CD4-positive, alpha-beta memory T cell (primary cell): ENCODE data around the gene GRIFIN. TPM values are rescaled to one million over a fixed set of nuclear protein-coding genes. Genes with fewer than 3 reads are reported as not detected.

Experiments used
- CTCF ChIA-PET: fragments of 350-600 bp; sonication (Branson Sonifier 250); formaldehyde crosslinking; loops from one replicate; lab custom pipeline; 2021; ENCODE audit warnings: inconsistent platforms; ENCODE audit not compliant: partially characterized antibody; lab: Charles Lee
- POLR2A ChIA-PET: fragments of 350-600 bp; sonication (Branson Sonifier 250); formaldehyde crosslinking; loops from one replicate; lab custom pipeline; 2021; ENCODE audit not compliant: partially characterized antibody; lab: Charles Lee
- DNase-seq, 5 donors: peaks; one replicate each; pipeline versions ENCODE4 v3.0.0 to v3.0.0-alpha.2; 2020 to 2022; ENCODE audit warnings: mixed read lengths in 1 of 5
- H3K27ac ChIP-seq: one replicate; pipeline ENCODE4 v1.7.0; 2013; ENCODE audit warnings: low read depth, low read length
- H3K27me3 ChIP-seq: 2 replicates; pipeline ENCODE4 v1.7.0; 2013; ENCODE audit warnings: mild to moderate bottlenecking, low read length, moderate library complexity; ENCODE audit not compliant: insufficient read depth
- H3K36me3 ChIP-seq: 2 replicates; pipeline ENCODE4 v1.7.0; 2013; ENCODE audit warnings: mild to moderate bottlenecking, low read length, moderate library complexity; ENCODE audit not compliant: insufficient read depth
- H3K4me1 ChIP-seq: 2 replicates; pipeline ENCODE4 v1.7.0; 2013; ENCODE audit warnings: mild to moderate bottlenecking, low read length, moderate library complexity; ENCODE audit not compliant: insufficient read depth
- H3K4me3 ChIP-seq, 2 donors: one replicate each; pipeline ENCODE4 v1.7.0; 2013; ENCODE audit warnings: low read length in 2 of 2, mild to moderate bottlenecking in 1 of 2
- H3K9me3 ChIP-seq, 2 donors: one replicate each; pipeline ENCODE4 v1.7.0; 2013; ENCODE audit warnings: low read length in 2 of 2, control low read depth in 1 of 2; ENCODE audit not compliant: control insufficient read depth in 1 of 2
- H3K27ac Mint-ChIP-seq, 7 donors: one replicate each; pipeline ENCODE4 v1.8.0; 2020 to 2021; ENCODE audit warnings: mixed read lengths in 7 of 7, mild to moderate bottlenecking in 6 of 7, inconsistent platforms in 3 of 7, moderate library complexity in 3 of 7
- H3K27me3 Mint-ChIP-seq, 2 donors: one replicate each; pipeline ENCODE4 v1.8.0; 2020 to 2021; ENCODE audit warnings: mixed read lengths in 2 of 2
- H3K36me3 Mint-ChIP-seq, 2 donors: one replicate each; pipeline ENCODE4 v1.8.0; 2020 to 2021; ENCODE audit warnings: mixed read lengths in 2 of 2, inconsistent platforms in 1 of 2, mild to moderate bottlenecking in 1 of 2
- H3K4me1 Mint-ChIP-seq, 4 donors: one replicate each; pipeline ENCODE4 v1.8.0; 2020 to 2021; ENCODE audit warnings: mixed read lengths in 4 of 4, mild to moderate bottlenecking in 1 of 4
- H3K4me3 Mint-ChIP-seq, 8 donors: one replicate each; pipeline ENCODE4 v1.8.0; 2020 to 2021; ENCODE audit warnings: mixed read lengths in 8 of 8, mild to moderate bottlenecking in 7 of 8, moderate library complexity in 6 of 8, inconsistent platforms in 3 of 8
- H3K9me3 Mint-ChIP-seq, 8 donors: one replicate each; pipeline ENCODE4 v1.8.0; 2020 to 2021; ENCODE audit warnings: mixed read lengths in 8 of 8, mild to moderate bottlenecking in 5 of 8, inconsistent platforms in 3 of 8, moderate library complexity in 1 of 8
- intact Hi-C: fragments of 100-400 bp; cut with micrococcal nuclease; formaldehyde crosslinking; loops from one replicate; pipeline ENCODE4 v1.15.1; 2023
- polyA plus RNA-seq, 2 donors: library from polyadenylated mRNA; unstranded; fragments of 300-500 nt; fragmentation: Illumina TruSeq; gene quantifications; one replicate each; pipeline ENCODE4 v1.2.3, GENCODE V29; 2021
- total RNA-seq, 2 experiments: library from RNA; stranded (reverse); gene quantifications; one replicate each; pipeline ENCODE4 v1.2.3, GENCODE V29; 2021

The GRIFIN gene
- total and polyA plus RNA-seq, 4 experiments from 2014 or later: not detected

DNA sequence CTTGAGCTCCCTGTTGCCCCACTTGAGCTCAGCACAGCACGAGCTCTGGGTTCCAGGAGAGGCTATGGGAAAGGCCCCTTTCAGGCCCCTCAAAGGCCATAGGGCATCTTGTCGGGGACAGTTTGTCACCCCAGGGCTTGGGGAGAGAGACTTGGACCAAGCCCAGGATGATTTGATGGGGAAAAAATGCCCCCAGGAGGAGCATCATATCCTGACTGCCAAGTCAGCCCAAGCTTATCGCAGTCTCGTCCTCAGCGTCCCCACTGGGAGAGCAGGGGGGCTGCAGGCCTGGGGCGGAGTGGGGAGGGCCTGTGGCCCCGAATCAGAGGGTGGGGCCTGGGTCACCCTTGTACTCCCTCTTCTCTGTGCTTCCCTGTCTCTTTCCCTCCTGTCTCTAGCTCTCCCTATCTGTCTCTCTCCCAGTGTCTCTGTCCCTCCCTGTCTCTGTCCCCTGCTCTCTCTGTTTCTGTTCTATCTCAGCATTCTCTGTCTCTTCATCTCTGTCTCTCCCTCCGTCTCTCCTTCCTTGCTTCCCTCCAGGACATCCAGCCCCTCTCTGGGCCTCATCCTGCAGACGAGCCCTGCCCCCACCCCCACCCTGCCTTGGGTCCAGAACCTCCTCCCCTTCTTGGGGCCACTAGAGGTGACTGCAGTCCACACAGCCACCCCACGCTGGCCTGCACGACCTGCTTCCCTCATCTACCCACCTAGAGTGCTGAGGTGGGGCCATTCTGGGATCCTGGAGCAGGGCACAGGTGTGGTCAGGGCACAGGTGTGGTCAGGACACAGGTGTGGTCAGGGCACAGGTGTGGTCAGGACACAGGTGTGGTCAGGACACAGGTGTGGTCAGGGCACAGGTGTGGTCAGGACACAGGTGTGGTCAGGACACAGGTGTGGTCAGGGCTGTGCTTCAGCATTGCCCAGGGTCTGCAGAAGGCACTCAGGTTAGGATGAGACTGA is 17.3 kb upstream of the GRIFIN start:
- peaks cover 0 to 2% (median 0%) of the 10 kb centered on the region in 8 donors for H3K9me3 Mint-ChIP-seq
- H3K27me3 ChIP-seq: no peaks in the 10 kb centered on the region
- no peak for DNase-seq

DNA sequence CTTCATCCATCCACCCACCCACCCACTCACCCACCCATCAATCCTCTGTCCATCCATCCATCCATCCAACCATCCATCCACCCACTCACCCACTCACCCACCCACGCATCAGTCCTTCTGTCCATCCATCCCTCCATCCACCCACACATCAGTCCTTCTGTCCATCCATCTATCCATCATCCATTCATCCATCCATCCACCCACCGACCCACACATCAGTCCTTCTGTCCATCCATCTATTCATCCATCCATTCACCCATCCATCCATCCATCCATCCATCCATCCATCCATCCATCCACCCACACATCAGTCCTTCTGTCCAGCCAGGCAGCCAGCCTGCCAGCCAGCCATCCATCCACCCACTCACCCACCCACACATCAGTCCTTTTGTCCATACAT is 15.8 kb upstream of the GRIFIN start:
- CTCF ChIA-PET: no interaction called here

More for the DNA sequence above, 17.3 kb upstream of the GRIFIN start:
- intact Hi-C loops: no loop called here
- CTCF ChIA-PET: no interaction called here
- POLR2A ChIA-PET: no interaction called here
- no peaks in the 10 kb centered on the region for H3K4me1 ChIP-seq
- no peak overlapping the region for H3K4me3 Mint-ChIP-seq
- no peaks in the 10 kb centered on the region for H3K36me3 Mint-ChIP-seq
- H3K27me3 Mint-ChIP-seq: peaks cover 2 to 3% of the 10 kb centered on the region in 2 donors
- no peak overlapping the region for H3K4me3 ChIP-seq
- no peaks in the 10 kb centered on the region for H3K9me3 ChIP-seq
- H3K27ac Mint-ChIP-seq: peak overlapping the region in 1 of 7 donors; percentile 64
- no peaks in the 10 kb centered on the region for H3K36me3 ChIP-seq
- no peak overlapping the region for H3K27ac ChIP-seq
- H3K4me1 Mint-ChIP-seq: peaks cover 0 to 8% (median 4%) of the 10 kb centered on the region in 4 donors

DNA sequence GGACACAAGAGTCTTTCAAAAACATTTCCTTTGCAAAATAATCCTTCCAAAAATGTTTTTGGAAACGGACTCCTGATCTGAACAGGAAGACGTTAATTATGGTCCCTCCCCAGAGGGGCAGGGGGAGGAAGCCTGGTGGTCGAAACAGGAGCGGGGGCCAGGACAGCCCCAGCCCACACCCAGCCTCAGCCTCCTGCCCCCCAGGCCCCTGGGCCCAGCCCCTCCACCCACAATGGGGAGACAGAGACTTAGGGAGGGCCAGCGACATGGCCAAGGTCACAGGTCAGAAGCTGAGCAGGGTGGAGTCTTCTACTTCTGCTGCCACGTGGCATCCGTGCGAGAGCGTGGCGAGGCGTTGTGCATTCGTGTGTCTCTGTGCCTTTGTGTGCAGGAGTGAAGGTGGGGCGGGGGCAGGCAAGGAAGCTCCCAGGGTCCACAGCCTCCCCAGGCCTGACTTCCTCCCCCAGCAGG is 14.0 kb upstream of the GRIFIN start:
- Histone ChIP-seq H3K27ac (no peak overlapping the region), H3K9me3 (no peaks in the 10 kb centered on the region), H3K36me3 (no peaks in the 10 kb centered on the region), H3K4me3 (no peak overlapping the region), H3K4me1 (no peaks in the 10 kb centered on the region), H3K27me3 (no peaks in the 10 kb centered on the region)
- ChIA-PET POLR2A (no interaction called here), CTCF (no interaction called here)
- no peak for DNase-seq
- peaks cover 2% of the 10 kb centered on the region in 2 donors for H3K27me3 Mint-ChIP-seq
- H3K4me3 Mint-ChIP-seq: no peak overlapping the region
- peaks cover 0 to 2% (median 0%) of the 10 kb centered on the region in 8 donors for H3K9me3 Mint-ChIP-seq
- intact Hi-C loops: no loop called here
- no peaks in the 10 kb centered on the region for H3K36me3 Mint-ChIP-seq
- H3K27ac Mint-ChIP-seq: no peak overlapping the region
- peaks cover 0 to 9% (median 4%) of the 10 kb centered on the region in 4 donors for H3K4me1 Mint-ChIP-seq

More for the DNA sequence above, 15.8 kb upstream of the GRIFIN start:
- Histone ChIP-seq H3K27me3 (no peaks in the 10 kb centered on the region), H3K36me3 (no peaks in the 10 kb centered on the region), H3K4me3 (no peak overlapping the region), H3K4me1 (no peaks in the 10 kb centered on the region), H3K9me3 (no peaks in the 10 kb centered on the region), H3K27ac (no peak overlapping the region)
- Mint-ChIP-seq H3K4me3 (no peak overlapping the region), H3K27me3 (peaks cover 2 to 3% of the 10 kb centered on the region in 2 donors), H3K4me1 (peaks cover 0 to 9% (median 4%) of the 10 kb centered on the region in 4 donors), H3K9me3 (peaks cover 0 to 2% (median 0%) of the 10 kb centered on the region in 8 donors), H3K27ac (no peak overlapping the region), H3K36me3 (no peaks in the 10 kb centered on the region)
- intact Hi-C loops: no loop called here
- POLR2A ChIA-PET: no interaction called here
- no peak for DNase-seq

DNA sequence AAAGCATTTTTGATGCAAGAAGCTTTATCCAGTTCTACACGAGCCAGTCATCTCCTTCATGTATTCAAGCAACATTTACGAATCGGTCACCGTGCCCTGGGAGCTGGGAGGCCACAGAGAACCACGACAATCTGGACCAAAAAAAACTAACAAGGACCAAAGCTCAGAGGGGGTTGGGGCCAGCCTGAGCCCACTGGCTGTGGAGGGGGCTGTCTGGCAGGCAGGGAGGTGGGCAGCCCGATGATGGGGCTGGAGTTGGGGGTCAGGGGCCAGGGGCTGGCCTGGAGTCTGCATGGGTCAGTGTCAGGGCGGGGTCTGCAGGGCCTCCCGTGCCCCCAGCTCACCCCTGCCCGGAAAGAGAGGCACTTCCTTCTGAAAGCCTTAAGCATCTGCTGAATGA is 12.5 kb upstream of the GRIFIN start:
- no peak overlapping the region for H3K27ac ChIP-seq
- intact Hi-C loops: no loop called here
- no peak for DNase-seq
- CTCF ChIA-PET: interaction anchor here (2.1 kb wide), 1 partner anchor 10 kb away, joined by 8 read pairs; no protein-coding TSS in a partner anchor
- Mint-ChIP-seq H3K4me3 (no peak overlapping the region), H3K27me3 (peaks cover 2% of the 10 kb centered on the region in 2 donors), H3K36me3 (no peaks in the 10 kb centered on the region), H3K9me3 (peaks cover 0 to 2% (median 0%) of the 10 kb centered on the region in 8 donors), H3K4me1 (peaks cover 0 to 9% (median 4%) of the 10 kb centered on the region in 4 donors), H3K27ac (peak overlapping the region in 1 of 7 donors; percentile 73)
- no peaks in the 10 kb centered on the region for H3K27me3 ChIP-seq
- no peak overlapping the region for H3K4me3 ChIP-seq
- H3K36me3 ChIP-seq: no peaks in the 10 kb centered on the region
- H3K9me3 ChIP-seq: no peaks in the 10 kb centered on the region
- no peaks in the 10 kb centered on the region for H3K4me1 ChIP-seq
- POLR2A ChIA-PET: no interaction called here

DNA sequence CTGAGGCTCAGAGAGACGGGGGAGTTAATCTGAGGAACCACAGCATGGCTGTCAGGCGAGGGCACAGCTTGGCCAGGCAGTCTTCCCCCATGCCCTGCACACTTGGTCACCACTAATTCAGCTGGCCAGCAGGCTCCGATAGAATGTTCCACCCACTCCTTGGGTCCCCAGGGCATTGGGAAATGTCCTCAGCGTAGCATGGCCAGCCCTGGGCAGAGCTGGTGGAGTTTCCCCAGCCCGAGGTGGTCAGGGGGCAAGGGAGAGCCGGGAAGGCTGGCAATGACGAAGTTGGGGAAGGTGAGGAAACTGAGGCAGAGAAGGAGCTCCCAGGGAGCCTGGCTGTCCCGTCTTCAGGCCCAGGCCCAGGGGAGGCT is 12.1 kb upstream of the GRIFIN start:
- Mint-ChIP-seq H3K4me3 (no peak overlapping the region), H3K36me3 (no peaks in the 10 kb centered on the region), H3K9me3 (peaks cover 0 to 3% (median 0%) of the 10 kb centered on the region in 8 donors), H3K27ac (no peak overlapping the region), H3K4me1 (peaks cover 0 to 9% (median 3%) of the 10 kb centered on the region in 4 donors), H3K27me3 (peaks cover 0 to 2% of the 10 kb centered on the region in 2 donors)
- H3K4me3 ChIP-seq: no peak overlapping the region
- CTCF ChIA-PET: interaction anchor here (2.1 kb wide), 1 partner anchor 9 kb away, joined by 8 read pairs; no protein-coding TSS in a partner anchor
- H3K27ac ChIP-seq: no peak overlapping the region
- H3K36me3 ChIP-seq: no peaks in the 10 kb centered on the region
- H3K9me3 ChIP-seq: no peaks in the 10 kb centered on the region
- POLR2A ChIA-PET: no interaction called here
- no peak for DNase-seq
- no peaks in the 10 kb centered on the region for H3K27me3 ChIP-seq
- no peaks in the 10 kb centered on the region for H3K4me1 ChIP-seq
- intact Hi-C loops: no loop called here

DNA sequence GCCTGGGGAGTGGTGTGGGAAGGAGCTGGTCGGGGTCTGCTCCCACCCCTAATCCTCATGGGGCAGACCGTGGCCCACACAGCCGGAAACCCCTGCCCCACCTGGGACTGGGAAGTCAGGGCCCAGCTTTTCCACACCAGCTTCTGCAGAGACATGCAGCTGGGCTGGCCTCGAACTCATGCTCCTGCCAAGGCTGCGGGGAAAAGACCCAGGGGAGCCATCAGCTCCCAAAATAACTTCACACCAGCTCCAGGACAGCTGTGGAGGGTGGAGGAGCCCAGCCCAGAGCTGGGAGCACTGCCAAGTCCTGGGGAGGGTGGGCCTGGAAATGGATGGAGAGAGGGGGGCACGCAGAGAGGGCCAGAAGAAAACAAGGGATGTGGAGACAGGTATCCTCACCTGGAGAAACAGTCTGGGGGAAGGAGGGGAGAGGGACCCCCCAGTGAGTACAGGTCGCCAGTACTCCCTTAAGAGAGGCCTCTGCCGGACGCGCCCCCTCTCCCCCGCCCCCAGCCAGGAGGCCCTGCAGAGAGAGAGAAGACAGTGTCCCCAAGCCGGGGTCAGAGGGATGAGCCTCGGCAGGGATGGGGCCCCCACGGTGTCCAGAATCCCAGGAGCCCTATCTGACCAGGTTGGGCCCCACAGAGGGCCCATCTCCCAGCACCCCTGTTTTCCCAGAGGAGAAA is 11.5 kb upstream of the GRIFIN start:
- POLR2A ChIA-PET: interaction anchor here (0.8 kb wide), 1 partner anchor 27 kb away, joined by 3 read pairs; no protein-coding TSS in a partner anchor
- intact Hi-C loops: no loop called here
- Histone ChIP-seq H3K9me3 (no peaks in the 10 kb centered on the region), H3K27me3 (no peaks in the 10 kb centered on the region), H3K36me3 (no peaks in the 10 kb centered on the region), H3K4me3 (no peak overlapping the region), H3K4me1 (no peaks in the 10 kb centered on the region), H3K27ac (no peak overlapping the region)
- H3K9me3 Mint-ChIP-seq: peaks cover 0 to 6% (median 5%) of the 10 kb centered on the region in 8 donors
- H3K36me3 Mint-ChIP-seq: no peaks in the 10 kb centered on the region
- DNase-seq: no peak
- H3K4me3 Mint-ChIP-seq: no peak overlapping the region
- CTCF ChIA-PET: interaction anchor here (2.1 kb wide), 1 partner anchor 9 kb away, joined by 8 read pairs; no protein-coding TSS in a partner anchor
- H3K4me1 Mint-ChIP-seq: peaks cover 0 to 9% (median 3%) of the 10 kb centered on the region in 4 donors
- H3K27ac Mint-ChIP-seq: peak overlapping the region in 1 of 7 donors; percentile 22
- H3K27me3 Mint-ChIP-seq: peaks cover 0 to 2% of the 10 kb centered on the region in 2 donors
